LNCAP (cell line): ENCODE data around the gene POU3F1.

ENCODE experiments used
- CTCF ChIP-seq: fragments of 450-650 bp; IDR thresholded peaks from 2 replicates; pipeline ENCODE4 v1.5.1; 2017; ENCODE audit warnings: mild to moderate bottlenecking

POU3F1 gene

GRCh38 chr1:37995751-37996345, 50.7 kb downstream of the POU3F1 start:
- no peak for TF ChIP-seq CTCF

GRCh38 chr1:37994886-37995566, 51.6 kb downstream of the POU3F1 start:
- TF ChIP-seq CTCF = no peak
